ENCODE measurements around the gene CDK10. TPM values are rescaled to one million over a fixed set of nuclear protein-coding genes. Genes with fewer than 3 reads are reported as not detected.

Gene CDK10
- total RNA-seq, 1 experiment from 2014 or later = 52.6 TPM

GRCh38 chr16:89646270-89646669 lies 40.2 kb upstream of the CDK10 start:
- Histone ChIP-seq H3K36me3 (ENCODE audit: control insufficient read depth, insufficient read depth, low read length) (no peaks in the 10 kb centered on the region), H3K4me3 (ENCODE audit: low read depth in 2 of 2, low read length in 2 of 2) (no peak overlapping the region), H3K27me3 (ENCODE audit: control insufficient read depth, insufficient read depth, low read length) (no peaks in the 10 kb centered on the region), H3K27ac (ENCODE audit: low read length) (no peak overlapping the region), H3K9me3 (ENCODE audit: control insufficient read depth, insufficient read depth, low read depth, low read length) (no peaks in the 10 kb centered on the region), H3K4me1 (ENCODE audit: control insufficient read depth, insufficient read depth, low read length) (peaks cover 7% of the 10 kb centered on the region)
- BruUV-seq (replicated peaks) = no TSS peak
- CTCF ChIA-PET = no interaction called here
- POLR2A ChIA-PET = no interaction called here
- no peak for ATAC-seq
- TF ChIP-seq SIN3A (IDR thresholded peaks at IDR 0.05; ENCODE audit: borderline replicate concordance, insufficient read depth, low read depth, low read length) = no peak
- TF ChIP-seq POLR2AphosphoS5 (IDR thresholded peaks at IDR 0.05; ENCODE audit: low read depth, low read length) = no peak
- no peak for TF ChIP-seq REST (IDR thresholded peaks at IDR 0.05; ENCODE audit: insufficient read depth in 1 of 2, low read depth in 2 of 2, low read length in 1 of 2)
- TF ChIP-seq TCF7L2 (IDR thresholded peaks at IDR 0.05; ENCODE audit: low read depth, low read length) = no peak
- no peak for TF ChIP-seq CTCF (IDR thresholded peaks at IDR 0.05)
- DNase-seq (ENCODE audit: low read depth, low spot score) = no peak
- intact Hi-C loops (cut with micrococcal nuclease; ENCODE audit: unreplicated experiment) (no loop called here), in situ Hi-C loops (cut with HindIII; ENCODE audit: low pct_unique_long_range_greater_than_20kb, low sequenced_read_pairs) (no loop called here)

- intact Hi-C loops (cut with micrococcal nuclease; ENCODE audit: unreplicated experiment) (no loop called here), in situ Hi-C loops (cut with HindIII; ENCODE audit: low pct_unique_long_range_greater_than_20kb, low sequenced_read_pairs) (no loop called here)
- Histone ChIP-seq H3K4me1 (ENCODE audit: control insufficient read depth, insufficient read depth, low read length) (peaks cover 2% of the 10 kb centered on the region), H3K36me3 (ENCODE audit: control insufficient read depth, insufficient read depth, low read length) (no peaks in the 10 kb centered on the region), H3K9me3 (ENCODE audit: control insufficient read depth, insufficient read depth, low read depth, low read length) (no peaks in the 10 kb centered on the region), H3K27me3 (ENCODE audit: control insufficient read depth, insufficient read depth, low read length) (no peaks in the 10 kb centered on the region), H3K27ac (ENCODE audit: low read length) (no peak overlapping the region), H3K4me3 (ENCODE audit: low read depth in 2 of 2, low read length in 2 of 2) (no peak overlapping the region)
- ATAC-seq (no peak), DNase-seq (ENCODE audit: low read depth, low spot score) (no peak)
- ChIA-PET CTCF (no interaction called here), POLR2A (no interaction called here)
- BruUV-seq (replicated peaks) = no TSS peak
- no peak for TF ChIP-seq POLR2AphosphoS5 (IDR thresholded peaks at IDR 0.05; ENCODE audit: low read depth, low read length)
- no peak for TF ChIP-seq CTCF (IDR thresholded peaks at IDR 0.05)
- TF ChIP-seq REST (IDR thresholded peaks at IDR 0.05; ENCODE audit: insufficient read depth in 1 of 2, low read depth in 2 of 2, low read length in 1 of 2) = no peak
- TF ChIP-seq TCF7L2 (IDR thresholded peaks at IDR 0.05; ENCODE audit: low read depth, low read length) = no peak
- no peak for TF ChIP-seq SIN3A (IDR thresholded peaks at IDR 0.05; ENCODE audit: borderline replicate concordance, insufficient read depth, low read depth, low read length)
These were observed 39.6 kb upstream of the CDK10 start for GRCh38 chr16:89646906-89647305.
